HG03196 (cell line): ENCODE data around the gene RTN1.

Experiments used
- ATAC-seq: cut with Tn5 transposase; IDR thresholded peaks from one replicate; pipeline ENCODE4 v1.9.1; 2021; ENCODE audit not compliant: unreplicated experiment

The RTN1 gene

DNA sequence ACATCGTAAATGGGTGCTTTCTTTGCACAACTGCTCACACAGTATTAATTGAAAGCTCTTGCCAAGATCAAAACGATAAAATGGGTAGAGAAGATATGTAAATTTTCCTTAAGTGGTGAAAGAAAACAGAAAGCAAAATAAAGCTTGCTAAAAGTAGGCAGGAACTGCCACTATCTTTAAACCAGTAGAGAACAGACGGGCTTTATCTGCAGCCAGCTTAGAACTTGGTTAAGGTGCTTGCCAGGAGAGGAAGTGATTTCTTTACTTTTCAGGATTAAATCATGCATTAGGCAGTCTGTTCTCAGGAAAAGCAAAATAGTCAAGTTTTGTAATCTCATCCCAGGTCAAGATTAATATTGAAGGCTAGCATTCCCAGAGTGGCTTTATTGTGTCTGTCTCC, 237.1 kb downstream of the RTN1 start:
- ATAC-seq, result no peak

DNA sequence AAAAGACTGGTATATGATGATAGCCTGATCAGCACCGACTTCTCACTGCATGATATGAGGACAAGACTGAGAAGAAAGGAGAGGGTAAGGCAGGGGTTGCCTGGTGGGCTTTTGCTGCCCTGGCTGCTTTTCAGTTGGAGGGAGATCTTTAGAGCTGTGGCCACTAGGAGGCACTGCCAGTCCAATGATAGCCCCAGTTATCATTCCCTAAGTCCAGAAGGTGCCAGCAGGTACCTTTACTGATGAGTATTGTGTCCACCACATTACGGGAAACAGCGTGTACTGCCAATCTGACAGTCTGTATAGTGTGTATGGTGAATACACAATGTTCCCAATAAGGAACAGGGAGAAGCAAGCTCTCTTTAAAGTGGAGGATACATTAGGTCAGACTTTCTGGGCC, 238.2 kb downstream of the RTN1 start:
- no peak for ATAC-seq

DNA sequence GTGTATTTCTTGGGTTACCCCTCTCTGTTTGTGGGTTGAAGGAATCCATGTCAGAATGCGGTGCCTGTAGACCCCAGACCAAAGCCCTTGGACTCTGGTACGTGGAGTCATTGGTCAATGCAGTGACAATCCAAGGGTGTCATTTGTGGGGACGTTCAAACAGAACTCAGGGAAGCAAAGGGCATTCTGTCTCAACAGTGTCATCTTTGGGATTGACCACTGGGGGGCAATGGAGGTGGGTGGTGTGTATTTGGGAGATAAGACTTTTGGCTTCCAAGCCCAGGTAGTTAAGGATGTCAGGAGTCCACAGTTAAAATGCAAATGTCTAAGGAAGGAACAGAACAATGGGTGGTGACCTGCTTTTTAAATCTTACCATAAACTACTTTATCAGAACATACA, 239.3 kb downstream of the RTN1 start:
- ATAC-seq, result no peak

DNA sequence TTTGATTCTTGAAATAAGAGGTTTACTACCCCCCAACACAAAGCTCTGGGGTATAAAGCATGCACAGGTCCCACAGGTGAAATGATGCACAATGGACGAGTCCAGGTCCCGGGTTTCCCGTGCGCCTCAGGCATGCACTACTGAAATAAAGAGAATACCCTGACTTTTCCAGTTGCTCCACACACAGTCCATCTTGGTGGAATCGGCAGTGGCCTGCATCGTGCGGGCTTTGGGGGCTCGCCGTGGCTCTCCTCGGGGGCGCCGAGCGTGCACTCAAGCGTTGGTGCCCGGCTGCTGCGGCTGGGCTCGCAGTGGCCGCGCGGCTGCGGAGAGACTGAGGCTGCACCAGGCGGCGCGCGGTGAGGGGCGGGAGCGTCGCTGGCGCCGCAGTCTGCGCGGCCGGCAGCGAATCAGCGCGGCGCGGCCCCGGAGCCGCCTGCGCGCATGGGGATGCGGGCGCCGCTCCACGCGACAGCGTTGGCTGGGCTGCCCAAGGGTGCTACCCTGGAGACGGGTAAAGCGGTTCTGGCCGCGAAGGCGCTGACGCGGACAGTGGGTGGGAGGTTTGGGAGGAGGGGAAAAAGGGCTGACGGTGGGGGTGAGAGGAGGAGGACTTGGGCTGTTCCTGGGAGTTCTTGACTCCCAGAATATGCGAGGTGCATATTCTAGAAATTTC, 240.2 kb downstream of the RTN1 start:
- no peak for ATAC-seq

DNA sequence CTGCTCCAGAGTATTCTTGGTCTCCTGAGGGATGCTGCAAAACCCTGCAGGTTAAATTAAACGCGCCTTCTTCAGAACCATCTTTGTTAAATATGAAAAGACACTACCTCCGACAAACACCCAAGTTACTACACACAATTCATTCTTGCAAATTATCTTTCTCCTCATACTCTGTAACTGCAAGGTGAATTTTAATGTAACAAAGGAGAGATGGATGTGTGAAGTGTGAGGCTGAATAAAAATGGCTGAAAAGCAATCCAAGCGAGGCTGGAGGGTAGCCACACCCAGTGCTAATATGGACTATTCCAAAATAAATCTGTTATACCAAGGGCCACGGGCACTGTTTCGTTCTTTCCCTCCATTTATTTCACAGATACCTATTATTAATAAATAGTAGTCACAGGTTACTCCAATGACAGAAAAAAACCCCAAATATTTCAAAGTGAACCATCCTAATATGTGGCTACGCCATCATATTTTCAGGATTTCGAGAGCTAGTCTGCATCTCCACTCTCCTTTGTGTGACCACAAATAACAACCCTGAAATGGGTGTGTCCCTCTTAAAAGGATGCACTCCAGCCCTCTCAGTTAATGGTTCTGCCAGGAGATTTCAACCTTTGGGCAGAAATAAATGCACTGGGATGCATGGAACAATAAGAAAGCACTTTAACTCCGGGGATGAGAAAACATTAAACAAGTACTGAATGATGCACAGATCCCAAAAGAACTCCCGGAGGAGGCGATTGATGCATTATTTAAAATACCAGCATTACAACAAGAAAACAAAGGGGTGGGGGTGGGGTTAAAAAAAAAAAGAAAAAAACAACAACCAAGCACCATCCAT, 240.9 kb downstream of the RTN1 start:
- no peak for ATAC-seq

DNA sequence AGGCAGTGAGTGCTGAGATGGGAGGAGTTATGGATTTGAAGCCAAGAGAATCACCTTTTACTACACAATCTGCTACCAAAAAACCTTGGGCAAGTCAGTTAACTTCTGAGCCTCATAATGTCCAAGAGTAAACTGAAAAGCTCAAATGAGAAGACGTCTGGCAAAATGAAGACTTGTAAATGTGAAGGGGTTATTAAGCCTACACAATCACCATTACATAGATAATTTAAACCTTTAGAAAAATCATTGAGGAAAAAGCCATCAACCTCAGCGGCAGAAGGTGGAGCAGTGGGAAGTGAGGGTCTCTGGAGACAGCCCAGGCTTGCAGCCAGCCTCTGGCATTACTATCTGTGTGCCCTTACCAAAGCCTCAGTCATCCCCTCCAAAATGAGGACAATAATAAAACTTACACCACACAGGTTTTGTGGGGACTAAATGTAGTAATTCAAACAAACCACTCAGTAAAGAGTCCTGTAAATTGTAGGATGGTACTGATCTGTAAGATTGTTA, 243.5 kb downstream of the RTN1 start:
- no peak for ATAC-seq

DNA sequence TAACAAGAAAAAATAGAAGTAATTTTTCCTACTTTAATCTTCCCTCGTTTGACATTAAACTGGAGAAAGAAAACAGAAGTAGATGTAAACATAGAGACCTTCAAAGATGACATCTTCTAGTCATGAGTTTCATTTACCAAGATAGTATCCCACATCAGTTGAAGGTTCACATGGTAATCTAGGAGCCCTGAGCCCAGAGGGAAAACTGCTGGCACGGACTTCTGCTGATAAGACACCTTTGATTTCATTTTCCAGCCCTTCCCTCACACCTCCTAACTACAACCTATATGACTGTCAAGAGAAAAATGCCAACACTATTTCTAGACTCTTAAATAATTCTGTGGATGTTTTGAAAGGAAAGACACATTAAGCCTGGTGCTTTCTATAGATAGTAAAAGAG, 247.9 kb downstream of the RTN1 start:
- ATAC-seq, result no peak

DNA sequence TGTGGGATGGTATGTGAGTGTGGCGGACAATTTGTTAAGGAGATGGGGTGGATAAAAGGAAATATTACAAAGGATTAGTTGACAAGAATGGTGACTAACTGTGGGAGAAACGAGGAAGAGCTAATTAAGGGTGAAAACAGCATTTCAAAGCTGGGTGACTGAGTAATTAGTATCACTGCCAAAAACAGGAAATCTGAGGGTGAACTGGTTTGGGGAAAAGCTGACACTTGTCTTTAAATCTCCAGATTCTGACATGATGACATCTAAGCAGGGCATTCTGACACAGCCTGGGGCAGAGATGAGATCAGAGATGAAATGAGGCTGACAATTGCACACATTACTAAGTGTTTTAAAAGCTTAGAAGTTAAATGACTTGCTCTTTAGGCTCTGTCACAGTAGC, 251.5 kb downstream of the RTN1 start:
- no peak for ATAC-seq

DNA sequence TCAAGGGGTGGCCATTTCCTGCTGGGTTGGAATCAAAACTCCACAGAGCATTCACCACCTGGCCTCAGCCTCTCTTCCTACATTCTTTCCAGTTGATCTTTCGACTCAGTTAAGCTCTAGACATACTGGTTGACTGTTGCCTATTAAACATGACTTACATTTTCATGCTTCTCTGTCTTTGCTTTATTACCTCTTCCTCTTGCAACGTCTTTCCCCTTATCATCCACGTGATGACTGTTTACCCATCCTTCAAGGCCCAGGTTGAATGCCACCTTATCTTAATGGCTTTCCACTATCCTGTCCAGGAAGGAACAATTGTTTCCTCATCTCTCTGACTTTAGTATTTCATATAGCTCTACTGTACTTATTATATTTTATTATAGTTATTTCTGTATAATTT, 269.5 kb downstream of the RTN1 start:
- no peak for ATAC-seq

DNA sequence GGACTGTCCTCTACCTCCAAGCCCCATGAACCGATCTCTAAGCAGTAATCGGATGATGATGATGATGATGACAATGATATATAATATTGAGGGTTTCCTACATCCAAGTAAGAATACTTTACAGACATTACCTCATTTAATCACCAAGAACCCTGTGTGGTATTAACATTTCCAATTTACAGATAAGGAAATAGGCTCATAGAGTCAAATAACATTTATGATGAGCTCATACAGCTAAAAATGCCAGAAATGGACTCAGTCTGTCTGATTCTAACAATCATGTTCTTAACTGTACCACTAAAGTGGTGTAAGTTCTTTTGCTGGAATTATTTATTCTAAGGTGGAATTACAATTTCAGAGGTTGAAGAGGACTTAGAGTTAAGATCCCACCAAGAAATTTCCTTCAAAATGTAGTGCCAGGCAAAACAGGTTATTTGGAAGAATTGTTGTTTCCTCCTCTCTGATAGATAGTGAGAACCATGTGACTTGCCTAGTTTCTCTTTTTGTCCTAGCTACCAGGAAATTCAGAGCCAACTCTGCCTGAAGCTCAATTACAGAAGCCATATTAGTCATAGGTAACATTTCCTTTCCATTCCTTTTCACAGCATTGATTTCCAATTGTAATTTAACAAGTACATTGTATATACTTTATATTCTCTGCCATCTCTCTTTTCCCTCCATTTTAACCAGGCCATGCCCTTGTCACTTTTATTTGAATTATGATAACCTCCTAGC, 270.2 kb downstream of the RTN1 start:
- ATAC-seq, result no peak

DNA sequence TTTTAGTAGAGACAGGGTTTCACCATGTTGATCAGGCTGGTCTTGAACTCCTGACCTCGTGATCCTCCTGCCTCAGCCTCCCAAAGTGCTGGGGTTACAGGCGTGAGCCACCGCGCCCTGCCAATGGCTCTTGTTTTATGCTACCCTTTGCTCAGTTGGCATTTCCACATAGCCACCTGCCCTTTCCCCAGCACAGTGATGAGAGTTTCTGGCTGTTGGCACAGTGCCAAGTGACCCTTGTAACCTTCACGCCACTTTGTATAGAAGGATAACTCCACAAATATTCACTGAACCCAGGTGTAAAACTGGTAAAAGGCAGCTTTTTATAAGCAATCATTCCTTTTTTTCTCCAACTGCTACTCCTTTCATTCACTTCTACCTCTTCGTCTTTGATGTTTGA, 275.5 kb downstream of the RTN1 start:
- ATAC-seq, result no peak

DNA sequence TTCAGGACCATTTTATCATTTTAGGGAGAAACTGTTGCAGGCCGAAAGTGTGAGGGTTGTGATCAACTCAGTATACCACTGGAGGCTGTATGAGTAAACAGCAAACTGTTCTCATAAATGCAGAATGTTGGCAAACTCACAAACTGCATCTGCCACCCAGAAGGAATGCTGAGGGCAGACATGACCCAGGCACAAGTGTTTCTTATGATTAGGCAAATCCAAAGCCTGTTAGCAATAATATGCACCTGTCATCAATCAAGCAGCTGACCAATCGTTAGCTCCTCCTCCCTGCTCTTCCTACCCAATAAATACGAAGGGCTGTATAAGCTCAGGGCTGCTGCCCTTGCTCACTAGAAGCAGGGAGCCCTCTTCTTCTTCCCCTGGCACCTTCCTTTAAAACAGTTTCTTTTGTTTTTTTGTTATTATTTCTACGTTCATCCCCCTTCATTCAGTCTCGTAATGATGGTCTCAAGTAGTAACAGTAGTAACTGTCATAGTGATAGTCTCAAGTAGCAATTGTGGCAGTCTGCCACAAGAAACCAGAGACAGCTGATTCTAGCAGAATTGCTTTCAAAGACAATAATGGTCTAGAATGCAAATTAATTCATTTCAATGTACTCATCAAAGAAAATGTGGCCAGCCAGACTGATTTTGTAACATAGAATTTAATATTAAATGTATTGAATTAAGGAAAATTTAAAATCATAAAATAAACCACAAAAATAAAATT, 278.8 kb downstream of the RTN1 start:
- no peak for ATAC-seq

DNA sequence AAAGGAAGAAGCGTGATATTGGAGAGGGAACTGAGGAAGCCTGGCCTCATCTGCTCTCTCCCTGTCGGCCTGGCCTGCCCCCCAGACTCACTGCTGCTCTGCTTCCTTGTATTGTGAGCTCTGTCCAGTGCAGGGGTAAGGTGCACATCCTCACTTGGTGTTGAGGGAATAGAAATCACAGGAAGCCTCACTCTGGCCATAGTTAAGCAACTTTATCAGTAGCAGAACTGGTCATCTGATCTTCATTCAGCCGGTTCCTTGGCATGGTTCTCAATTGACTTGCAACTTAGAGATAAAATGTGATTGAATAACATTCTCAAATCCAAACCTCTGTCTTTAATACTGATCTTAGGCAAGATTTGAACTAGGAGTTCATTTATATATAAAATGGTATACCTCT, 282.5 kb downstream of the RTN1 start:
- ATAC-seq, result no peak

DNA sequence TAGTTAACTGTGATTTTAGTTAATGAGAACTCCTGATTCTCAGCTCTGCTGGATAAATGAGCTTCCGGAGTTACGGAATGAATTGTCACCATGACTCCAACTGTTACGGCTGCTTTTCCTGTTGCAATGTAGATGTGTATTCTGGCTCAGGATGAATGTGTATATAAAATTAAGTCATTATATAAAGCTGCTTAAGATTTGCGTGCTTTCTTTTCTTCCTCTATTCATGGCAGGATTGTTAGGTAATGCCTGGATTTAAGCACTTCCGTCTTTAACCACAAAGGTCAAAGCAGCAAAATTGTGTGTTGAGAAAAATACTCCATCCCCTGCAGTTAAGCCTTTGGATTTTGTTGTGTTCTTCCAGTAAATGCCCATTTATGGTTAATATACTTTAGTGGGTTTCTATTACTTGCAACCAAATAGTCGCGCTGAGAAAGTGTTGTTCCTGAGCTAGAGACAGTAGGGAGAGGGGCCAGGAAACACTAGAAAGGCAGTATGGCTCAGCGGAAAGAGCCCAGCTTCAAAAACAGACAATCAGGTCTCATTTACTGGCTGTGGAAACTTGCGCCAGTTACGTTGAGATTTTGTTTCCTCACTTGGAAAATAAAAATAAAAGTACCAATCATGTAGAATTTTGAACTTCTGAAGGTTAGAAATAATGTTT, 284.6 kb downstream of the RTN1 start:
- no peak for ATAC-seq

DNA sequence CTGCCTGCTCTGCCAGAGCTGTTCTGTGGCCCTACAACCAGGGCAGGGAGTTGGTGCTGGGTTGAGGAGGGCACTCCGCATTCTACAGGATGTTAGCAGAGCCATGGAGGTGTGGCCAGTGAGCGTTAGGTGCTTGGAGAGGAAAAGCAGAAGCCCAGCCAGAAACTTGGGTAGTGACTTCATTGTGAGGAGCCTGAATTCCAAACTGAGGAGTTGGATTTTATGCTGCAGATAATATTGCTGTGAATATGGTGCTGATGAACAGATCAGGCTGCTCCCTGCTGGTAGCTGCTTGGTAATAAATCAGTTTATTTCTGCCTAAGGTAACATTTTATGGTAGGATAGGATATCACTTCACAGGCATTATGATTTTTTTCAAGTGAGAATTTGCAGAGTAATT, 286.8 kb downstream of the RTN1 start:
- ATAC-seq, result no peak

DNA sequence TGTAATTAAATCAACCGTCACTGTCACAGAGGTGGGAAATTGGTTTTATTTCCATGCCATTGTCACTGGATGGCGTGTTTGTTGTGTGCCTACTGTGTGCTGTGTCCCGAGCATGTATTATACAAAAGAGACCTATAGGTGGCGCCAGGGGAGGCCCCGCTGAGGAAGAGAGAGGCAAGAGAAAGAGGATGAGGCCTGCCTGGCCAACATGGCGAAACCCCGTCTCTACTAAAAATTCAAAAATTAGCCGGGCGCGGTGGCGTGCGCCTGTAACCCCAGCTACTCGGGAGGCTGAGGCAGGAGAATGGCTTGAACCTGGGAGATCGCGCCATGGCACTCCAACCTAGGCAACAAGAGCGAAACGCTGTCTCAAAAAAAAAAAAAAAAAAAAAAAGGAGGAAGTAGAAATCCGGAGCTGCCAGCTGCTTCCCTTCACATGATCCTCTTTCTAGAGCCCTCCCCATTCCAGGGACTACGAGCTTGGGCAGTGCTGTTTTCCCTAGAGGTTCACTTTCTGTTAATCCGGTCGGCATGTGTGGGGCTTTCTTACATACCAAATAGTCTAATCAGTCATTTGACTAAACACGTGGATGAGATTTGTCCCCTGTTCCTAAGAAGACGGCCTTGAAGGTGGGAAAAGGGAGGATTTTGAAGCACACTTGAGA, 287.6 kb downstream of the RTN1 start:
- no peak for ATAC-seq

DNA sequence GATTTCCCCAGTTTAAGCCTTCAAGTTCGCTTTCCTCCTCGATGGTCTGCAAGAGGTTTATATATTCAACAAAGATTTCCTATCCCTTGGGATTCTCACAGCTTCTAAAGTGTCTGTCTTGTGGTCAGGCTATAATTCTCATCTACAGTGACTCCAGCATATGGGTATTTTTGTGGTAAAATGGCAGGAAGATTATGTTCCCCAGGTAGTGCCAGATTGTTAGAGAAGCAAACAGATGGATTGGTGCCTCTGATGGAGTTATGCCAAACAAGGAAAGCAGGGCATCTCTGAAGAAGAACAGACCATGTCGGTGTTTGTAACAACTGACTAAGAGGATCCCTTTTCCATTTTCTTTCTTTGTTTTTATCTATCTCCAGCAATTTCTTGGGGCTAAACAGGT, 288.4 kb downstream of the RTN1 start:
- ATAC-seq, result no peak

DNA sequence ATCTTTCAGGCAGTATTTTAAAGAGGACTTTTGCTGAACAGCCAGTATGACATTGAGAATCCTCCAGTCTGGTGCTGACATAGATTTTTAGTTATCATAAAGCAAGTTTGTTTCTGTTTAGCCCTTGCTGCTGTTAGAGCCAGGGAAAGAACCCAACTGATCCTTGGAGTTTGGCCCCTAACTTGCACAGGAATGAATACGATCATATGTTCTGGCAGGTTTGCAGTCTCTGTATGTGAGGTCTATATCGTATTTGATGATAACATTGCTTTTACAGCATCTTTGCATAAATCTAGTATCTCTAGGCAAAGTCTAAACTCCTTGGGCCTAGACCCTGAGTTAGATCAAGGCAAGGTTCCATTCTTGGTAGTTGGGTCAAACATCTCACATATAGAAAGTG, 289.7 kb downstream of the RTN1 start:
- ATAC-seq, result no peak

DNA sequence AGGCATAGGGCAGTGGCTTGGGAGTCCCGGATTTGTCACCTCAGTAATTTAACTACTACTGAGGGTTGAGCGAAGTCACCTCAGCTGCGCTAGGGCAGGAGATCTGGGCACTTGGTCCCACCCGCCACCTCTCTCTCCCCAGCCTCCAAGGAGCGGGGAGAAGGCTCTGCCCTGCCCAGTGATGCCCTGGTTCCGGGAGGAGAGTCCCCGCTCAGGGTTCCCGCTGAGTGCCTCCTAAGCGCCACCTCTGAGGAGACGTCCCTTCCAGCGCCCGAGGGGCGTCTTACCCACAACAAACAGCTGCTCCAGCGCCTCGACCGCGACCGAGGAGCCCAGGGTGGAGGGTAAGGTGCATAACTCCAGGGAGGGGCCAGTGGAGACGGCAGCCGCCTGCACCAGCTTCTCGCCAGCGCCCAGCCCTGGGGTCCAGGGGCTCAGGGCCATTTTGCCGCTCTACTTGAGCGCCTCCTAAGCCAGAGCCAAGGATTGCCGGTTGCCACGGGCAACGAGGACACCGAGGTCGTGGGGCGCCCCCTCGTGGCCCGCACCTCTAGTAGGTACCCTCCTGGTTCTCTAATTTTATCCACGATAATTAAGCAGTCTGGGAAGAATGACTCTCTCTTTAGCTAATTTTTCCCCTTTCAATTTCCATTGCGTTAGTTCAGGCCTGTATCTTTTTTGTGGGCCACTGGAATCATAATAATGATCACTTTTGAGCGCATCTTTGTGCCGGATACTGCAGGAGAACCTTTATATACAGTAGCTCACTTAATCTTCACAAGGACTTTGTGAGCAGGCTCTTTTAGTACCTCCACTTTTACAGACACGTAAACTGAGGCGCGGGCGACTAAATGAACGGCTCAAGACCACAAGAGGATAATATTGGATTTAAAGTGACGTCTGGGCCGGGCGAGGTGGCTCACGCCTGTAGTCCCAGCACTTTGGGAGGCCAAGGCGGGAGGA, 294.0 kb downstream of the RTN1 start, which contains the start of gene CCDC175:
Gene CCDC175, minus strand, starts transcription at position 481 of the 963 bp plus-strand sequence. Its CDS starts 37 bp downstream, at position 444.
- peak; percentile 96 for ATAC-seq
